HG02610 (cell line): ENCODE measurements around the gene SLC26A1.
"Not testable (repeated sequence)": the region's sequence is repeated elsewhere in the genome, so short reads cannot be mapped to it uniquely, and the experiment has no call there.

Source experiments
- ATAC-seq: cut with Tn5 transposase; IDR thresholded peaks from one replicate; pipeline ENCODE4 v1.9.1; 2021; ENCODE audit warnings: mild to moderate bottlenecking, moderate library complexity; ENCODE audit not compliant: unreplicated experiment

SLC26A1 gene

GRCh38 chr4:986428-986878 is 6.8 kb downstream of the SLC26A1 start:
- no peak for ATAC-seq

GRCh38 chr4:985123-985830 is 7.9 kb downstream of the SLC26A1 start:
- no peak for ATAC-seq

DNA sequence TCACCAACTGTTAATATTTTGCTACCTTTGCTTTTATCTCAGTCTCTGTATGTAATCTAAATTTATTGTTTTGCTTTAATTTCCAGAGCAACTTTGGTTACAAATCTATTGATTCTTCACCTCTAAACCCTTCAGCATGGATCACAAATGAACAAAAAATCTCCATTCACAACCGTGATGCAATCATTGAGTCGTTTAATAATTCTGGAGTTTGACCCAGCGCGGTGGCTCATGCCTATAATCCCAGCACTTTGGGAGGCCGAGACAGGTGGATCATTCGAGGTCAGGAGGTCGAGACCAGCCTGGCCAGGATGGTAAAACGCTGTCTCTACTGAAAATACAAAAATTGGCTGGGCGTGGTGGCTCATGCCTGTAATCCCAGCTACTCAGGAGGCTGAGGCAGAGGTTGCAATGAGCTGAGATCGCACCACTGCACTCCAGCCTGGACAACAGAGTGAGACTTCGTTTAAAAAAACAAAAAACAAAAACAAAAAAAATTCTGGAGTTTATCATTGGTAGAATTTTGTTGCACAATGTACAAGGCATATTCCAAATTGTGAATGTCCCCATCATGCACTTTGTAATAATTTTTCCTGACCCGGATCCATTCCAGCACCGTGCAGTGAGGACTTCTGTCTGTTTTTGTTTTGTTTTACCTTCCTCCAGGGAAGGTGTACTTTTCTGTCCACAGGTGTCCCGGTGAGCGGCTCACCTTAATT is 8.7 kb downstream of the SLC26A1 start:
- ATAC-seq: no peak

DNA sequence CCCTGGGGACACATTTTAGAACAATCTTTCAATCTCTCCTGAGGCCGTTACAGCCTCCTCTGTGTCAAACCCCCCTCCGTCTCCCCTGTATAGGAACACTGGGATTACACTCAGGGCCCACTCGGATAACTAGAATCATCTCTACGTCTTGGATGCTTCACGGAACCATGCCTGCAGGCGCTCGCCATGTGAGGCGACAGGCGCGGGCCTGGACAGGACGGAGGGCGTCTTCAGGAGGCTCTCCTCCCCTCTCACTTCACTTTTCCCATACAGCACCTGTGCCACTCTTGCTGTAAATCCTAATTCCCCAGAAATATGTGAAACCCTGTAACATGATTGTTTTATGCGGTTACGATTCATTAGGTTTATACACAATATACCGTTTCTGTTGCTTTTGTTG is 10.4 kb downstream of the SLC26A1 start:
- no peak for ATAC-seq

GRCh38 chr4:982291-982690 is 10.9 kb downstream of the SLC26A1 start:
- ATAC-seq: no peak

DNA sequence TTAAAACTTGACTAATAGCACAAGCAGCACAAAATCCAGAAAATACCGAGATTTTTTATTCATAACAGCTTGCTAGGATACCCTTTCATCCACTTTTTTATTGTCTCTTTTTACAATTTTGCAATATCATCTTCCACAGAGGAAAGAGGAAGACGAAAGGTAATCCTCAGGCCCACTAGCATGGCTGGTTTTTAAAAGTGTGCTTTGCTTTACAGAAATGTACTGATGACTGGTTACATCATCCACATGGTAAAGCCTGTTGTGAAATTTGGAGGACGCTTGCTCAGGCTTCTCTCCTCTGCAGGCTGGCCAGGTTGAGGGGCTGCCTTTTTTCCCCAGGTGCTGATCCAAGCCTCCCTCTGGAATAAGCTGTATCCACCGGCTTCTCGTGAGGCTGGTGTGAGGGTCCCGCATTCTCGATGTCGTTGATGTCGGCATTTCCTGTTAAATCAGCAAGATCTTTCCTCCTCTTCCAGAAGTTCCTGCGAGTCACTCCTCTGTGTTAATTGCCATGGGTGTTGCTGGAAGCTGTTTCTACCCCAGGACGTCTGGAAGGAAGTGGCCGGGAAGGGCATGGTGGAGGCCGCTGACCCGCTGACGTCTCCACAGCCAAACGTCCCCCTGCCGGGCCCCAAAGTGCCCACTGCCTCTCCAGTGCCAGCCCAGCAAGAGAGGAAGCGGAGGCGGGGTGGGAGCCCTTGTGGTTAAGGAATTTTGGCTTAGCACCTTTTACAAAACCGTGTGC is 14.1 kb downstream of the SLC26A1 start:
- ATAC-seq: no peak

DNA sequence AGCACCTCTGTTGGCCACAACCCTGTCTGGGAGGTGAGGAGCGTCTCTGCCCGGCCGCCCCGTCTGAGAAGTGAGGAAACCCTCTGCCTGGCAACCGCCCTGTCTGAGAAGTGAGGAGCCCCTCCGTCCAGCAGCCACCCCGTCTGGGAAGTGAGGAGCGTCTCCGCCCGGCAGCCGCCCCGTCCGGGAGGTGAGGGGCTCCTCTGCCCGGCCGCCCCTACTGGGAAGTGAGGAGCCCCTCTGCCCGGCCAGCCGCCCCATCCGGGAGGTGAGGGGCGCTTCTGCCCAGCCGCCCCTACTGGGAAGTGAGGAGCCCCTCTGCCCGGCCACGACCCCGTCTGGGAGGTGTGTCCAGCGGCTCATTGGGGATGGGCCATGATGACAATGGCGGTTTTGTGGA is 17.2 kb downstream of the SLC26A1 start:
- ATAC-seq: not testable (repeated sequence)

GRCh38 chr4:974668-975067 is 18.5 kb downstream of the SLC26A1 start:
- ATAC-seq: no peak

GRCh38 chr4:973431-974397 is 19.5 kb downstream of the SLC26A1 start, which contains the start of gene DGKQ:
Gene DGKQ, minus strand, starts transcription at chr4:973569. Its CDS starts 87 bp downstream, at chr4:973482.
- peak; percentile 60 for ATAC-seq

DNA sequence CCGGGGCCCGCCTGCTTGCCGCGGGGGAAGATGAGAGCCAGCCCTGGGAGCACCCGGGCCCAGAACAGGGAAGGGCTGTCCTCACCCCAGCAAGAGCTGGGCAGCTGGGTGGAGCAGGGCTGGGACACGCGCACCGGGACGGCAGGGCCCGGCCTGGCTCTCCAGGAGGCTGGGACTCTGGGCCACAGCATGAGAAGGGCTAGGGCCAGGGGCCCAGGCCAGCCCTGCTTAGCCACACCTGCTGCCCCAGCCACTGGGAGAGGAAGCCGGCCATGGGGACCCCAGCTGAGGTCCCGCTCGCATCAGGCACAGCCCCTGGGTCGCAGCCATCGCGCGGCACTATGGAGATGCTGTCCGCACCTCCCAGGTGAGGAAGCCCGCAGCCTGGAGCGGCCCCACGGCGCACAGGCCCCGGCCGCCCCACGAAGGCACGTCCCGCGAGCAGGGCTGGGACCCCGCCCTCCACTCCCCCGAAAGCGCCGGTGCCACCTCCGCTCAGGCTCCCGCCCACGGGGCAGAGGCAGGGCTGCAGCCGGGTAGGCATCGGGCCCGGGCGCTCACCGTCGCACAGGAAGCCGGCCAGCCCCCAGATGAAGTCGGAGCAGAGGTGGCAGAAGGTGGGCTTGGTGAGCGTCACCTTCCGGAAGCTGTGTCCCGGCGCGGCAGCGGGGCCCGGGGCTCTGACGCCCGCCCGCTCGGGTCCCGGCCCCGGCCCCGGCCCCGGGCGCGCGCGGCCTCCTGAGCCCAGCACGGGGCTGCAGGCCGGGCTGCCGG is 20.4 kb downstream of the SLC26A1 start:
- peak; percentile 28 for ATAC-seq

DNA sequence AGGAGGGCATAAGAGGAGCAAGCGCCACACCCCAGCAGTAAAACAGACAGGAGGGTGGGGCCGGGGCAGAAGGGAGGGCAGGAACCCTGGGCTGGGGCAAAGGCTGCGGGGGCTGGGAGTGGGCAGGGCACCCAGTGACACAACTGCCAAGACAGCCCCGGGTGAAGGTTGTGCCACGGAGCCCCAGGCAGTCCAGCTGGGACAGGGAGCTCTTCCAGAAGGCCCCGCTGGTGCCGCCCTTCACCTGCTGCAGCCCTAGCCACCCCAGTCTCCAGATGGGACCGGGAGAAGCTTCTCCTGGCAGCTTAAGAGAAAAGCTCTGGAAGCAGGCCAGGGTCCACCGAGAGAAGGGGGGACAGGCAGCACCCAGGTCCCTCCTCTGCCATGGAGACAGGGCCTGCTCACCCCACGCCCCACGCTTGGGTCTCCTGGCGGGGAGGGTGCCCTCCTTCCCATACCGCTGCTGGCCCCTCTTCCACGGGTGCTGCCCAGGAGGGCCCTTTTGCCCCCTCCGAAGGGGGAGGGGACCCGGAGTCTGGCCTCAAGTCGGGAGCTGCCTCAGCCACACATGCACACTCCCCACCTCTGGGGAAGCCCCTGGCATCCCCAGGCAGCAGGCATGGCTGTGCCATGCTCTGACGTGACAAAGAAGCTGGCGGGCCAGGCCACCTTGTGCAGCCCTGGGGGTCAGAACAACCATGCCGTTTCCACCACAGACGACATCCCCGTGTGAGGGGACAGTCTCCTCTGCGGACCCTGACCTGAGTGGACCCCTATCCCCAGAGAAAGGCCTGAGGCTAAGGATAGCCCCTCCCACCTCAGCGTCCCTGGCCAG is 21.3 kb downstream of the SLC26A1 start:
- no peak for ATAC-seq

DNA sequence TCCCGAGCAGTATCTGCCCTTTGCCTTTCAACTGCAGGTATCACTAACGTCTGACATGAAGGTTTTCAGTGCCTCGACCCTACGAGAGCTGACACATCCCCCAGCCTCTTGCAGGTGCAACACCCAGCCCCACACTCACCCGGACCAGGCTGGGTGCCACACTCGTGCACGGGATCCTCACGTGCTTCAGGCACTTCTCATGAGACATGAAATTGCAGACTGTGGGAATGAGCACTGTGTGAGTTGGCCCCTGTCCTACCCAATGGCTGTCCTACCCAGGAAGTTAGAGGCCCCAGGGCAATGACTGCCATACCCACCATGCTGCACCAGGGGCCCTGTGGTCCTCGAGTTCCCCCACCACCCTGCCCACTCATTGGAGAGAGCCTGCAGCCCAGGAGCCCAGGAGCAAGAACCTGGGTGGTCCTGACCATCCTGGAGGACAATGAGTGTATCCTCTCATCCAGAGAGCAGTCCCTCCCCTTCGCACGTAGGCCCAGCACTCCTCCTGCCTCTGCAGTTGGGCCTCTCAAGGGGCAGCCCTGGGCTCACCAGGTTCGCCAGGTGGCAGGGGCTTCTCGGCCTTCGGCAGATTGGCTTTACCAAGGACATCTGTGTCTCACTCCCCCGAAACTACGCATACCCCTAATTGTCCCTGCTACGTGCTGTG is 22.2 kb downstream of the SLC26A1 start:
- ATAC-seq: no peak

- no peak for ATAC-seq
These were observed 23.0 kb downstream of the SLC26A1 start for GRCh38 chr4:970046-970745.

- ATAC-seq: no peak
These were observed 24.4 kb downstream of the SLC26A1 start for GRCh38 chr4:968621-969394.

- ATAC-seq: no peak
These were observed 25.0 kb downstream of the SLC26A1 start for GRCh38 chr4:968221-968620.

DNA sequence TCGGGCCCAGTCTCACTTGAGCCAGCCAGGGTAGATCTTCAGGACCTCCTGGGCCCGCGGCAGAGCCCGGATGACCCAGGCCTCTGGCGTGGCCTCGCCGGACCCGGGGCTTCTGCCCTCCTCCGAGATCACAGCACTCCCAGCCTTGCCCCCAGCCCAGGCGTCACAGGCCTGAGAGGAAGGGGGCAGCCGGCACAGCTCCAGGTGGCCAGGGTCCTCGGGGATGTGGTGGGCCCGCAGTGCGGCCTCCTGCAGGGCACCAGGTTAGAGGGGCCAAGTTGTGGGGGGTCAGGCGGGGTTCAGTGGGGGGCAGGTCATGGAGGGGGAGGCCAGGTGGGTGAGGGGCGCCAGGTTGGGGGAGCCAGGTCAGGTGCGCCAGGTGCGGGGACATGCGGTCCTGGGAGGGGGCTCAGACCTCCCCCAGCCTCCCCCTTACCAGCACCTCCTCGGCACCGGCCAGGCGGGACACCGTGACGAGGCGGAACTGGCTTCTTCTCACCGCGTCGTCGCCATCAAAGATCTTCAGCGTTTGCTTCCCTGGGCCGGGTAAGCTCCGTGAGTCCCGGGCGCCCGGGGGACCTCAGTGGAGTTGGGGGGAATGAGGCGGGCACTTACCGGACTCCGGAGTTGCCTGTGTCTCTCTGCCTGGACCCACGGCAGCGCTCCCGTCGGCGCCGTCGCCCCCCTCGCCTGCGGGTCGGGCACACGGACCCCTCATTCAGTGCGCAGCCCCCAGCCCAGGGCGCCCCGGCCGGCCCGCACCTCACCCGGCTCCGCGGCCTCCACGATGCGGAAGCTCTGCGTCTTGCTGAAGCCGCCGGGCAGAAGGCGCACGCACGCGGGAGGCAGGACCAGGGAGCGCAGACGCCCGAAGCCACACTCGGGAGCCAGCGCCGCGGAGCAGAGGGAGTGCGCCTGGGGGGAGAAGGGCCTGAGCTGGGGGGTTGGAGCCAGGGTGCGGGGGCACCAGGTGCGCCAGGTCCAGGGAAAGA is 25.8 kb downstream of the SLC26A1 start:
- ATAC-seq: no peak
